NCI-H2081 treated with DMSO at 0.1 percent for 48 hours (cell line): ENCODE data around the gene PFKP.
"Not testable (repeated sequence)": the region's sequence is repeated elsewhere in the genome, so short reads cannot be mapped to it uniquely, and the experiment has no call there.

Experiments used
- DNase-seq: peaks from one replicate; lab custom pipeline; 2025; lab: John Stamatoyannopoulos, UW

Gene PFKP

DNA sequence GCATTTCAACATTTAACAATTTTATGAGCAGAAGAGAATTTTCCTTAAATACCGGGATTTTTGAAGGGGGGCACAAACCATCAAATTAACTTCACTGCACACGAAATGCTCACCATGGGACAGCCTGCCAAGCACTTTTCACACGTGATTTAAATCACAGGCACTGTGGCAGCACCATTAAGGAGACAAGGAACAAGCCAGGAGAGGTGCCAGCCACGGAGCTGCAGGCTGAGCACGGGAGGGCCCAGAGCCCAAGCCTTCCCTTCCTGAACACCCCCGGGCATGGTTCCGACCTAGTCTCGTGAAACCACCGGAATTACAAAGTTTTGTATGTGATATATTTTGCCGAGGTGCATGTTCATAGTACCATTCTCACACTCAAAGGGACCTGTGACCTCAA is 91.8 kb downstream of the PFKP start:
- no peak for DNase-seq

DNA sequence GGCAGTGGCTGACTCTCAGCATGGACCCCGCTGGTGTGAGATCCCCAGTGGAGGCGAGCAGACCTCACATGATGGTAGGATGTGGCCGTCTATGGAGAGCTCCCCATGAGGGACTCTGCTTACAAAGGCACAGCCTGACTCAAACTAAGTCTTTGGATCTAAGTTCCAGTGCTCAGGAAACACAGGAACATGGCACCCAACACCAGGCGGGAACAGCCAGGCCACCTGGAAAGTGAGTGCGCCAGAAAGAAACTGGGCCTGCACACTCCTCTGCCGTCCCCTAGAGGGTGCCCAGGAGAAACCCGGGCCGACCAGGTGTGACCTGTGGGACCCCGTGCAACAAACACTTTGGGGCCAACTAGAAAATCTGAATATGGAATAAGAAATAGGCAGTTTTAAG is 95.2 kb downstream of the PFKP start:
- DNase-seq = no peak

DNA sequence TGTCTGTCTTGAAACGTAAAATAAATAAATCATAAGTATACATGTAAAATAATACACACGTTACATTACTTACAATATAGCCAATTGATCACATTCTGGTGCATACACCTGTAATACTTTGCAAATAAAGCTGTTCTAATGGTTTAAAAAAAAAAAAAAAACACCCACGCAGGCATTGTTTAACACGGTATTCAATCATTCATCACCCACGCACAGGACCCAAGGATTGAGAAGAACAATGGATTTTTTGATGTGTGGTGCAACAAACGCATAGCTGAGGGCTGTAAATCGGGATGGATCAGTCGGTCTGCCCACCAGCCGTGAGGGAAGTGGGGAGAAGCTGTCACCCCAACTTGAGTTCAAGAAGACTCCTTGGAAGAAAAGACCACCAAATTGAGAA is 96.5 kb downstream of the PFKP start:
- no peak for DNase-seq

DNA sequence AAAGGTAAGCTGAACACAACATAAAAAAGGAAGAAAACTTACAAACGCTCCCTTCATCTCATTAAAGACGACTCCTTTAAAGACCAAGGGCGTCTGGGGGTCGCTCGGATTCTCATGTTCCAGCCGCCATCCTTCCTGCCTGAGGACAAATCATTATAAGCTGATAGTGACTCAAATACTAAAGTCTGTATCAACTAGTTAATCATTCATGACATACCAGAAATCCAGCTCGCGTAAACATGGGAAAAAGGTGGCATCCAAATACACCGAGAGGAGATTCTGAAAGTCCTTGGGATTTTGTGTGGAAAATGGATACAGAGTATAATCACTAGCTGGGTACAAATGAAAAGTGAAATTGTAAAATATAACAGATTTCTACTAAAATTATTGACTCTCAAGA is 97.8 kb downstream of the PFKP start:
- DNase-seq = no peak

DNA sequence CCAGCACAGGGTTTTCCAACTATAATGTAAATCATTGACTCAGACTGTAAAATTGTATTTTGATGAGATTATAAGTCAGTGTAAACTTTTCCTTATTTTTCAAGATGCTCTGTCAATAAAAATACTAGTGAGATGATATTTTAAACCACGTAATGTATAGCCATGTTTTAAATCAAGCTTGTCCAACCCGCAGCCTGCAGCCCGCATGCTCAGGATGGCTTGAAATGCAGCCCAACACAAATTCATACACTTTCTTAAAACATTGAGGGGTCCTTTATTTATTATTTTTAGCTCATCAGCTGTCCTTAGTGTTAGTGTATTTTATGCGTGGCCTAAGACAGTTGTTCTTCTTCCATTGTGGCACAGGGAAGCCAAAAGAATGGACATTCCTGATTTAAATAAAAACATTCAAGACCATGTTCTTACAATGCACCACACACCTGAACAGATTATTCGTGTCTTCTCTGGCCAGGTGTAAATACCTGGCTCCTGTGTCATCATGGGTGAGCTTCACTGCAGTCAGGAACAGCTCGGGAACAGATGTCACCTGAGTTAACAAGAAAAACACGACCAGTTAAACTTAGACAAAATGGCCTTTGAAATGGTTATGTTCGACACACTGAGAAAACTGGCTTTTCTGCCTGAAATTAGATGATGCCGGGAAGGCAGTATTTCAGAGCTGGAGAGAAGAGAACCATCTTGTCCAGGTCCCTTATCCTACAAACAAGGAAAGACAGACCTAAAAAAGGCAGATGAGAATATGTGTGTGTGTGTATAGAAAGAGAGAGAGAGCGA is 99.3 kb downstream of the PFKP start:
- DNase-seq = no peak

DNA sequence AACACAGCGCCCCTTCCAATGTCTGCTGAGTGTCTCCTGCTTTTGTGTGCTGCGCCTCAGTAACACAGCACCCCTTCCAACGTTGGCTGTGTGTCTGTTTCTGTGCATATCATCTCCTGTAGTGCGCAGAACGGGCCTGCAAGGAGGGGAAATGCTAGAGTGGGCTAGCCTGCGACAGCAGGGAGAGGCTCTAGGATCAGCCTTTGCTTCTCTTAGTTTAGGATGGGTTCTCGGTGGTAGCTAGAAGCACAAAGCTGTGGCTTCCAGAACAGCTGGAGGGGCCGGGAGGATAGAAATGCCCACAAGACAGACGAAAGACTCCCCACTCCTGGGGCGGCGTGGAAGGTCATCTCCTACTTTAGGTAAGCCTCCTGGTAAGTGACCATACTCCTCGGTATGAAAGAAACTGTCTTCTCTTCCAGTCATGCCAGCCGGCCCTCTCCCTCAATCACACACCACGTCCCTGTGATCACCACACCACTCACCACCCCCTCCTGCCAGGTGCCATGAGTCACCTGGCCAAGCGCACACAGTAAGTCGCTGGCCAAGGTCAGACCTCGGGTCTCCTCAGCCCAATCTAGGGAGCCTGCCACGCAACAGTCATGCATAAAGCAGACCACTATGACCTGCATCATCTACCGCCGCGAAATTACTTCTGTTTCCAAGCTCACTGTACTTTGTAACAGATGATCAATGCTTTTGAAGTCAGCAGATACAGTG is 100.4 kb downstream of the PFKP start:
- DNase-seq = no peak

DNA sequence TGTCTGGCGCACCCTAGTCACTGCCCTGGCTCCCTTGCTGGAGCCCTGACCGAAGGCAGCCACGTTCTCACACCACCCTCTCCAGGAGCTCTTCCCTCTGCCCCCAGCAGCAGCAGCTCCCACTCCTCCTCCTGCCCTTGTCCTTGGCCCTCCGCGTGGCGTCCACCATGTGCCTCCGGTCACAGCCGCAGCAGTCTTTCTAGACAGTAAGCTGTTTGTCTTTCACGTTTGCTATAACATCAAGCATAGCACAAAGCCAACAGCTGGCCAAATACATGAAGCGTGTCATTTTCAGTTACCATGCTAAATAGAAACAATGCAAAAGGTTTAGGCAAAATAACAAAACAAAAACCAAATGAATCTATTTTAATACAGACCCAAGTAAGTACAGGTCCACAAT is 101.9 kb downstream of the PFKP start:
- no peak for DNase-seq

DNA sequence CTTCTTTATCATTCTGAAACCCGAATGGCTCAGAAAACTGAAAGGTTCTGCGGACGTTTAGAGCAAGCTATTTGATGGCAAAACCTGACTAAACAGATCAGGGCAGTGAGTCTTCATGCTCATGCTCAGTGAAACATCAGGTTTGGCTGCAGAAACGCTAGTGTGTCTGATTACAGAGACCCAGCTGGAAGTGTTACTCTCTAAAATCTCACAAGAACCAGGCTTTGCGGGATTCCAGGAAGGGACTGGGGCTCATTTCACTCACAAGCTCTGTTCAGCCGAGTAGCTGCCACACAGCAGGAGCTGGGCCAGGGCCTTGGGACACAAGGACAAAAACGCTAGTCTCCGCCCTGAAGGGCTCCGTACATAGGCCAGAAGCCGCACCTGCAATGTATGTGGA is 102.3 kb downstream of the PFKP start:
- DNase-seq = no peak

DNA sequence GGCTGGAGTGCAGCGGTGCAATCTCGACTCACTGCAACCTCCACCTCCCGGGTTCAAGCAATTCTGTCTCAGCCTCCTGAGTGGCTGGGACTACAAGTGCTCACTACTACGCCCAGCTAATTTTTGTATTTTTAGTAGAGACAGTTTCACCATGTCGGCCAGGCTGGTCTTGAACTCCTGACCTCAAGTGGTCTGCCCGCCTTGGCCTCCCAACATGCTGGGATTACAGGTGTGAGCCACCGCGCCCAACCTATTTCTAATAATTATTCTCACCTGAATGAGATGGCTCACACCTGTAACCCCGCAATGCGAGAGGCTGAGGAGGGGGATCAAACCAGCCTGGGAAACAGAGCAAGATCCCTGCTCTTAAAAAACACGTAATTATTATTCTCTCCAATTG is 104.1 kb downstream of the PFKP start:
- DNase-seq = not testable (repeated sequence)

DNA sequence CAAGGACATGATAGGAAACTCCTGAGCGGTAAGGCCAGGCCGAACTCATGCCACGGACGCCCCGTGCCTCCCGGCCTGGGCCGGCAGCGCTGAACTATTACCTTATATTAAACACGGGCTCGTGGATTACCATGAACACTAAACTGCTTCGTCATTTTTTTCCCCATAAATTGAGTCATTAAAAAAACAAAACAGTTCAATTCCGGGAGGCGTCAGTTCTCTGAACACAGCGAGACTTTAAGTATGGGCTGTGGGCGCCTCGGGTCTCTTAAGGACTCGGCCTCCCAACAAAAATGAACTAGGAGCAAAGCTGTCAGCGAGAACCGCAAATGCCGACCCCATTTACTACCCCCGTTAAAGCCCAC is 104.7 kb downstream of the PFKP start:
- DNase-seq = no peak

DNA sequence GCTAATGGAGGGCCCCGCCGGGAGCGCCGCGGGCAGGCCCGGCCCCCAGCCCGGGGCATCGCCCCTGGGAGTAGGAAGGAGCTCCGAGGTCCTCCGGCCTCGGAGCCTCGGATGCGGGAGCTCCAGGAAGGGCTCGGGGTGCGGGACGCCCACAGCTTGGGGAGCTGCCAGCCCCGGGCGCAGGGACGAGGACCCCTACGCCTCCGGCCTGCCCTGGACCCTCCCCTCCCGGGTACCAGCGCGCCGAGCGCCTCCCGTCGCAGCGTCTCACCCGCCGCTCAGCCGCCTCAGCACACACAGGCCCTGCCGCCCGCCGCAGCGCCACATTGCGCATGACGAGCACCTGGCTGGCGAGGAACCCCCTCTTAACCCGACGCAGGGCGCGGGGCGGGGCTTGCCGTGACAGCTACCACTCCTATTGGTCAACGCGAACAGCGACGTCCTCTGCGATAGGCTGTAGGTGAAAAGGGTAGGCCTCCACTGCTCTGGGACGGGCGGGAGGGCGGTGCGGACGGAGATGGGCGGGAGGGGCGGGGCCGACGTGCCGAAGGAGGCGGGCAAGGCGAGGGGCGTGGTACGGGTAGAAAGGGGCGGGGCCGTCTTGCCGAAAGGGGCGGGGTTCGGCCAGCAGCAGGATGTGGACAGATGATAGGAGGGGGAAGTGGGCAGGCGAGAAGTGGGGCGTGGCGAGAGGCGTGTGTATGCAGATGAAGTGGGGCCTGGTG is 105.3 kb downstream of the PFKP start, which contains the start of gene PITRM1:
Gene PITRM1 (minus strand): TSS at position 337 of the 725 bp plus-strand sequence. CDS start 10 bp downstream, at position 327.
- peak; percentile 80 for DNase-seq

DNA sequence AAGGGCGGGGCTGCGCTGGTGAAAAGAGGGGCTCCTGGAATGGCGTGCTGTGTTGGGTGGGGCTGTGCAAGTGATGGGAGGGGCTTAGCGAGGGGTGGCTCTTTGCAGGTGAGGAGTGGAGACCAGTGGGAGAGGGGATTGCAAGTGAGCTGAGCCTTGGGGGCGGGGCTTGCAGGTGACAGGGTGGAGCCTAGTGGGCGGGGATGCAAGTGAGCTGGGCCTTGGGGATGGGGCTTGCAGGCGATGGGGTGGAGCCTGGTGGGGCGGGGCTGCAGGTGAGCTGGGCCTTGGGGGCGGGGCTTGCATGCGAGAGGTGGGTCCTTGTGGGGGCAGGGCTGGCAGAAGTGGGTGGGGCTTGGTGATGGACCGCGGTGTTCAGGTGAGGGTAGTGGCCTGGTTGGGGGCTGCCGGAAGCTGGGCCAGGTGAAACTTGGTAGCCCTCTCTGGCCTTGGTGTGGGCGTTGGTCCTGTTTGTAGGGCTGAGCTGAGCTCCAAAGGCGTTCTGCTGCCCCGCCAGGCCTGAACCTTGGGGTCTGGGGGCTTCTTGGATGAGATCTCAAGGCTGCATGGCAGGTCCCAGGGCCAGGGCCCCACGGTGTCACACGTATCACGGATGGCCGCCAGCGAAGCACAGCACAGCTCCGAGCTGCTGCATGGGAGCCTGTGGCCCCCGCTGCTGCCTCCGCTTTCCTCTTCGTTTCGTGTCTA is 106.0 kb downstream of the PFKP start:
- peak; percentile 38 for DNase-seq

DNA sequence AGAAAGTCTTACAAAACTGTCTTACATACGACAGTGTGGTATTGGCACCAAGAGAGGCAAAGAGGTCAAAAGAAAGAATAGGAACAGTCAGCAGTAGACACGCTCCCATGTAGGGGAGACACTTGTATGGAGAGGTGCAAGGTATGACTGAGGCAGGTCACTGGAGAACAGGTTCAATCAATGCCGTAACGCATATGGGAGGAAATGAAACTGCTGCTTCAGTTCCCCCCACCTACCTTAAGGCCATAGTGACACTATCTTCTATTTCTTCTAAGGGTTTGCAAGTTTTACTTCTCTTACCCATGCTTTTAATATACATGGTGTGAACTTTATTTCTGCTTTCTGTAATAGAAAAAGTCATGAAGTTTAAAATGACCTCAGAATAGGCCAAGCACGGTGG is 110.7 kb downstream of the PFKP start:
- no peak for DNase-seq

DNA sequence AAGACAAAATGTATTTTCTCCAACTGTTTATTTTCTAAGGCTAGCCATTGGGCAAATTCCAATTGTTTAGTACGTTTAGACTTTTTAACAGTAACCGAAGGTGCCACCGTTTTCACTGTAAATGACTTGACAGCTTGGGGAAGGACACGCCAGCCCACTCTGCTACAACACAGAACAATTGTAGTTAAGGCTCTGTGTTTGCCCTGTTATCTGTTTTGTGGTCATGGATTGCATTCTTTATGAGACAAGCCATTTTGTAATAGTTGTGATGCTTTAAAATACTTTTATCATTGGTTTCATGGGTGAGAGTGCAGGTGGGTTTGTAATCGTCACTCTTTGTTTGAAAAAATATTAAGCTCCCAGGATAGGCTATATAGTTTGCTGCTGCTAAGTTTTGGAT is 111.8 kb downstream of the PFKP start:
- DNase-seq = no peak

DNA sequence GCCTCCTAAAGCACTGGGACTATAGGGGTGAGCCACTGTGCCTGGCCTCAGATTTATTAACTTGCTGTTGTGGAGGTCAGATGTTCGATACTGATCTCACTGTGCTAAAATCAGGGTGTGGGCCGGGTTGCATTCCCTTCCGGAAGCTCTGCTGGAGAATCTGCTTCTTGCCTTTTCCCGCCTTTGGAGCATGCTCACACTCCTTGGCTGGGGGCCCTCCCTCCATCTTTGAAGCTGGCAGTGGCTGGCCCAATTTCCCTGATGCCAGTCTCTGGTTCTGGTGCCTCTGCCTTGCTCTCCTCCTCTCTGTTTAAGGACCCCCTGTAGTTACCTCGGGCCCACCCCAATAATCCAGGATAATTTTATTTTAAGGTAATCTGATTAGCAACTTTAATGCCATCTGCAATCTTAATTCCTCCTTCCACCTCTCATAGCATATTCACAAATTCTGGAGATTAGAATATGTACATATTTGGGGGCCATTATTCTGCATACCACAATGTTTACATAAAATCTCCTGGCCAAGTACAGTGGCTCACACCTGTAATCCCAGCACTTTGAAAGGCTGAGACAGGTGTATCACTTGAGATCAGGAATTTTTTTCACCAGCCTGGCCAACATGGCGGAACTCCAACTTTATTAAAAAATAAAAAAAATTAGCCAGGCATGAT is 113.1 kb downstream of the PFKP start:
- no peak for DNase-seq

DNA sequence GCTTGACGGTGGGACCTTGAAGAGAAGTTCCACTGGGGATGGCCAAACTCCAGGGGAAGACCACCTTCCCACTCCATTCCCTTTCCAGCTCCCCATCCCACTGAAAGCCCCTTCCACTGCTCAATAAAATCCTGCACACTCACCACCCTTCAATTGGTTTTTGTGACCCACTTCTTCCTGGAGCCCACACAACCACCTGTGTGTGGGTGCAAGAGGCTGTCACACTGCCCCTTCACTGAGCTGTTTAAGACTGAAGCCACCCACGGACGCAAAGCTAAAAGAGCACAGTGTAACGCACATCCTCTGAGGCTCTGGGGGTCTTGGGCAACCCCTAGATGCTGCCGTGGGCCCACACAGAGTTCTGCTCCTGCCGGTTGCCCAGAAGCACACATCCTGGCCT is 118.0 kb downstream of the PFKP start:
- DNase-seq = no peak

DNA sequence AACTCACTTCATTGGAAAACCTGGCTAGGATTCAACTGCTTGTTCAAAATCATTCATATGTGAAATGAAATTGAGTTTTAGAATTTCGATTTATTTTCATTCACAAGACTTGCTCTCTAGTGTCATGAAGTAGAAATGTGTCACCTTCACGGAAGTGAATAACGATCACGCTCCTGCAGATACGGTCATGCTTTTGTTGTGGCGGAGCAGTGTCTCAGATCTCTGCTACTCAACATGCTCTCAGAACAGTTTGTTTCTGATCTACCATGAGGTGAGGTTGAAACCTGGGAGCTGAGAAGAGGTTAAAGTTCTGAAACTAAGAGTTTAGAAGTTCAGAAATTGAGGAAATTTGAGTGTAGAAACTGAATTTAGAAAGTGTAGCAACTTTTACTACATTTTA is 119.0 kb downstream of the PFKP start:
- DNase-seq = no peak
